ENCODE measurements around the gene LTBR.
"Not testable (repeated sequence)": the region's sequence is repeated elsewhere in the genome, so short reads cannot be mapped to it uniquely, and the experiment has no call there.

DNA sequence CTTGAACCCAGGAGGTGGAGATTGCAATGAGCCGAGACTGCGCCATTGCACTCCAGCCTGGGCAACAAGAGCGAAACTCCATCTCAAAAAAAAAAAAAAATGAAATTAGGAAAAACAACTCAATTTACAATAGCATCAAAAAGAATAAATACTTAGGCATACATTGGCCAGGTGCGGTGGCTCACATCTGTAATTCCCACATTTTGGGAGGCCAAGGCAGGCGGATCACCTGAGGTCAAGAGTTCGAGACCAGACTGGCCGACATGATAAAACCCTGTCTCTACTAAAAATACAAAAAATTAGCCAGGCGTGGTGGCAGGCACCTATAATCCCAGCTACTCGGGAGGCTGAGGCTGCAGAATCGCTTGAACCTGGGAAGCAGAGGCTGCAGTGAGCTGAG is 43.8 kb downstream of the LTBR start:
- TF ChIP-seq, protein P1, sequence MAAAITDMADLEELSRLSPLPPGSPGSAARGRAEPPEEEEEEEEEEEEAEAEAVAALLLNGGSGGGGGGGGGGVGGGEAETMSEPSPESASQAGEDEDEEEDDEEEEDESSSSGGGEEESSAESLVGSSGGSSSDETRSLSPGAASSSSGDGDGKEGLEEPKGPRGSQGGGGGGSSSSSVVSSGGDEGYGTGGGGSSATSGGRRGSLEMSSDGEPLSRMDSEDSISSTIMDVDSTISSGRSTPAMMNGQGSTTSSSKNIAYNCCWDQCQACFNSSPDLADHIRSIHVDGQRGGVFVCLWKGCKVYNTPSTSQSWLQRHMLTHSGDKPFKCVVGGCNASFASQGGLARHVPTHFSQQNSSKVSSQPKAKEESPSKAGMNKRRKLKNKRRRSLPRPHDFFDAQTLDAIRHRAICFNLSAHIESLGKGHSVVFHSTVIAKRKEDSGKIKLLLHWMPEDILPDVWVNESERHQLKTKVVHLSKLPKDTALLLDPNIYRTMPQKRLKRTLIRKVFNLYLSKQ (tag by site-specific recombination; IDR thresholded peaks at IDR 0.05; ENCODE audit: borderline replicate concordance): not testable (repeated sequence)
- TF ChIP-seq, protein P2, sequence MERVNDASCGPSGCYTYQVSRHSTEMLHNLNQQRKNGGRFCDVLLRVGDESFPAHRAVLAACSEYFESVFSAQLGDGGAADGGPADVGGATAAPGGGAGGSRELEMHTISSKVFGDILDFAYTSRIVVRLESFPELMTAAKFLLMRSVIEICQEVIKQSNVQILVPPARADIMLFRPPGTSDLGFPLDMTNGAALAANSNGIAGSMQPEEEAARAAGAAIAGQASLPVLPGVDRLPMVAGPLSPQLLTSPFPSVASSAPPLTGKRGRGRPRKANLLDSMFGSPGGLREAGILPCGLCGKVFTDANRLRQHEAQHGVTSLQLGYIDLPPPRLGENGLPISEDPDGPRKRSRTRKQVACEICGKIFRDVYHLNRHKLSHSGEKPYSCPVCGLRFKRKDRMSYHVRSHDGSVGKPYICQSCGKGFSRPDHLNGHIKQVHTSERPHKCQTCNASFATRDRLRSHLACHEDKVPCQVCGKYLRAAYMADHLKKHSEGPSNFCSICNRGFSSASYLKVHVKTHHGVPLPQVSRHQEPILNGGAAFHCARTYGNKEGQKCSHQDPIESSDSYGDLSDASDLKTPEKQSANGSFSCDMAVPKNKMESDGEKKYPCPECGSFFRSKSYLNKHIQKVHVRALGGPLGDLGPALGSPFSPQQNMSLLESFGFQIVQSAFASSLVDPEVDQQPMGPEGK (tag by site-specific recombination; IDR thresholded peaks at IDR 0.05): not testable (repeated sequence)
- TF ChIP-seq, protein P3, sequence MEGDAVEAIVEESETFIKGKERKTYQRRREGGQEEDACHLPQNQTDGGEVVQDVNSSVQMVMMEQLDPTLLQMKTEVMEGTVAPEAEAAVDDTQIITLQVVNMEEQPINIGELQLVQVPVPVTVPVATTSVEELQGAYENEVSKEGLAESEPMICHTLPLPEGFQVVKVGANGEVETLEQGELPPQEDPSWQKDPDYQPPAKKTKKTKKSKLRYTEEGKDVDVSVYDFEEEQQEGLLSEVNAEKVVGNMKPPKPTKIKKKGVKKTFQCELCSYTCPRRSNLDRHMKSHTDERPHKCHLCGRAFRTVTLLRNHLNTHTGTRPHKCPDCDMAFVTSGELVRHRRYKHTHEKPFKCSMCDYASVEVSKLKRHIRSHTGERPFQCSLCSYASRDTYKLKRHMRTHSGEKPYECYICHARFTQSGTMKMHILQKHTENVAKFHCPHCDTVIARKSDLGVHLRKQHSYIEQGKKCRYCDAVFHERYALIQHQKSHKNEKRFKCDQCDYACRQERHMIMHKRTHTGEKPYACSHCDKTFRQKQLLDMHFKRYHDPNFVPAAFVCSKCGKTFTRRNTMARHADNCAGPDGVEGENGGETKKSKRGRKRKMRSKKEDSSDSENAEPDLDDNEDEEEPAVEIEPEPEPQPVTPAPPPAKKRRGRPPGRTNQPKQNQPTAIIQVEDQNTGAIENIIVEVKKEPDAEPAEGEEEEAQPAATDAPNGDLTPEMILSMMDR (tag by site-specific recombination; IDR thresholded peaks at IDR 0.05): not testable (repeated sequence)
- not testable (repeated sequence) for TF ChIP-seq ZNF558 (tag by site-specific recombination; IDR thresholded peaks at IDR 0.05); HOXC10 (CRISPR knock-in tag; IDR thresholded peaks at IDR 0.05); ZNF274 (IDR thresholded peaks at IDR 0.05; ENCODE audit: low read length); ZNF274 (tag by site-specific recombination; IDR thresholded peaks at IDR 0.05; ENCODE audit: borderline replicate concordance); MYNN (tag by site-specific recombination; IDR thresholded peaks at IDR 0.05; ENCODE audit: borderline replicate concordance); GLI4 (tag by site-specific recombination; IDR thresholded peaks at IDR 0.05)
- TF ChIP-seq, protein P4, sequence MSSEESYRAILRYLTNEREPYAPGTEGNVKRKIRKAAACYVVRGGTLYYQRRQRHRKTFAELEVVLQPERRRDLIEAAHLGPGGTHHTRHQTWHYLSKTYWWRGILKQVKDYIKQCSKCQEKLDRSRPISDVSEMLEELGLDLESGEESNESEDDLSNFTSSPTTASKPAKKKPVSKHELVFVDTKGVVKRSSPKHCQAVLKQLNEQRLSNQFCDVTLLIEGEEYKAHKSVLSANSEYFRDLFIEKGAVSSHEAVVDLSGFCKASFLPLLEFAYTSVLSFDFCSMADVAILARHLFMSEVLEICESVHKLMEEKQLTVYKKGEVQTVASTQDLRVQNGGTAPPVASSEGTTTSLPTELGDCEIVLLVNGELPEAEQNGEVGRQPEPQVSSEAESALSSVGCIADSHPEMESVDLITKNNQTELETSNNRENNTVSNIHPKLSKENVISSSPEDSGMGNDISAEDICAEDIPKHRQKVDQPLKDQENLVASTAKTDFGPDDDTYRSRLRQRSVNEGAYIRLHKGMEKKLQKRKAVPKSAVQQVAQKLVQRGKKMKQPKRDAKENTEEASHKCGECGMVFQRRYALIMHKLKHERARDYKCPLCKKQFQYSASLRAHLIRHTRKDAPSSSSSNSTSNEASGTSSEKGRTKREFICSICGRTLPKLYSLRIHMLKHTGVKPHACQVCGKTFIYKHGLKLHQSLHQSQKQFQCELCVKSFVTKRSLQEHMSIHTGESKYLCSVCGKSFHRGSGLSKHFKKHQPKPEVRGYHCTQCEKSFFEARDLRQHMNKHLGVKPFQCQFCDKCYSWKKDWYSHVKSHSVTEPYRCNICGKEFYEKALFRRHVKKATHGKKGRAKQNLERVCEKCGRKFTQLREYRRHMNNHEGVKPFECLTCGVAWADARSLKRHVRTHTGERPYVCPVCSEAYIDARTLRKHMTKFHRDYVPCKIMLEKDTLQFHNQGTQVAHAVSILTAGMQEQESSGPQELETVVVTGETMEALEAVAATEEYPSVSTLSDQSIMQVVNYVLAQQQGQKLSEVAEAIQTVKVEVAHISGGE (tag by site-specific recombination; conservative IDR thresholded peaks at IDR 0.05; ENCODE audit: low read depth): not testable (repeated sequence)
